Stimulated activated CD8-positive, alpha-beta memory T cell treated with anti-CD3 and anti-CD28 coated beads, Interleukin-12 subunit alpha, Interleukin-12 subunit beta, amount 100 ng/mL, for 24 hours (primary cell): ENCODE results near the gene SNX9.
"Not testable (repeated sequence)": the region's sequence is repeated elsewhere in the genome, so short reads cannot be mapped to it uniquely, and the experiment has no call there.

ENCODE experiments used
- DNase-seq: peaks from one replicate; pipeline ENCODE4 v3.0.0-alpha.2; 2020; ENCODE audit errors: extremely low read depth

Gene SNX9

GRCh38 chr6:157885876-157886275 is 62.8 kb downstream of the SNX9 start:
- no peak for DNase-seq

- no peak for DNase-seq
Observed at GRCh38 chr6:157887892-157888291, 64.8 kb downstream of the SNX9 start.

GRCh38 chr6:157891544-157892362 is 68.7 kb downstream of the SNX9 start:
- DNase-seq, result no peak

GRCh38 chr6:157892363-157892877 is 69.4 kb downstream of the SNX9 start:
- DNase-seq, result no peak

- no peak for DNase-seq
Observed at GRCh38 chr6:157893238-157893637, 70.2 kb downstream of the SNX9 start.

GRCh38 chr6:157895585-157895984 is 72.5 kb downstream of the SNX9 start:
- no peak for DNase-seq

GRCh38 chr6:157896932-157897331 is 73.9 kb downstream of the SNX9 start:
- DNase-seq, result no peak

GRCh38 chr6:157898169-157898568 is 75.1 kb downstream of the SNX9 start:
- no peak for DNase-seq

- DNase-seq, result no peak
Observed at GRCh38 chr6:157898640-157899039, 75.6 kb downstream of the SNX9 start.

- DNase-seq, result not testable (repeated sequence)
Observed at GRCh38 chr6:157900262-157900661, 77.2 kb downstream of the SNX9 start.

- DNase-seq, result not testable (repeated sequence)
Observed at GRCh38 chr6:157900751-157901150, 77.7 kb downstream of the SNX9 start.

- DNase-seq, result no peak
Observed at GRCh38 chr6:157904999-157905398, 82.0 kb downstream of the SNX9 start.

- DNase-seq, result no peak
Observed at GRCh38 chr6:157905590-157906342, 82.7 kb downstream of the SNX9 start.

GRCh38 chr6:157906537-157907061 is 83.6 kb downstream of the SNX9 start:
- no peak for DNase-seq

GRCh38 chr6:157907651-157908050 is 84.6 kb downstream of the SNX9 start:
- DNase-seq, result no peak

- DNase-seq, result no peak
Observed at GRCh38 chr6:157908369-157909281, 85.6 kb downstream of the SNX9 start.

- DNase-seq, result no peak
Observed at GRCh38 chr6:157909282-157909664, 86.2 kb downstream of the SNX9 start.

GRCh38 chr6:157911278-157911677 is 88.2 kb downstream of the SNX9 start:
- DNase-seq, result no peak

GRCh38 chr6:157911786-157912185 is 88.7 kb downstream of the SNX9 start:
- no peak for DNase-seq

GRCh38 chr6:157912326-157912725 is 89.3 kb downstream of the SNX9 start:
- DNase-seq, result no peak

GRCh38 chr6:157921685-157922367 is 98.8 kb downstream of the SNX9 start:
- no peak for DNase-seq
